Panc1 (cell line): ENCODE measurements around the gene ADRB1. TPM values are rescaled to one million over a fixed set of nuclear protein-coding genes. Genes with fewer than 3 reads are reported as not detected.

Experiments
- ATAC-seq: fragments of 200-7000 bp; cut with Tn5 transposase; 2 replicates; pipeline ENCODE4 v1.9.1; 2020; ENCODE audit warnings: mild to moderate bottlenecking, moderate library complexity
- BruUV-seq: library from RNA; stranded (reverse); fragments of 400-500 nt; replicated peaks from 2 replicates; lab custom pipeline; 2021; lab: Mats Ljungman, UMichigan
- CTCF ChIA-PET: fragments of 300-600 bp; sonication (Branson Sonifier 250); formaldehyde crosslinking; loops from one replicate; lab custom pipeline; 2022; ENCODE audit warnings: antibody characterized with exemption; lab: Charles Lee
- POLR2A ChIA-PET: fragments of 300-600 bp; sonication (Branson Sonifier 250); formaldehyde crosslinking; loops from one replicate; lab custom pipeline; 2022; ENCODE audit warnings: antibody characterized with exemption; lab: Charles Lee
- DNase-seq: peaks from one replicate; pipeline ENCODE4 v3.0.0-alpha.2; 2010; ENCODE audit warnings: low read depth, low spot score
- H3K27ac ChIP-seq: 2 replicates; pipeline ENCODE4 v1.5.1; 2011; ENCODE audit warnings: mild to moderate bottlenecking, low read length, inconsistent platforms
- H3K27me3 ChIP-seq: fragments of 200-500 bp; sonication (Bioruptor generic); 2 replicates; pipeline ENCODE4 v1.6.0; 2014; ENCODE audit warnings: low read length, inconsistent platforms; ENCODE audit not compliant: control insufficient read depth, insufficient read depth
- H3K36me3 ChIP-seq: fragments of 200-500 bp; sonication (Bioruptor generic); 2 replicates; pipeline ENCODE4 v1.5.1; 2014; ENCODE audit warnings: inconsistent platforms, mild to moderate bottlenecking, low read length, moderate library complexity; ENCODE audit not compliant: control insufficient read depth, insufficient read depth
- H3K4me1 ChIP-seq: 2 replicates; pipeline ENCODE4 v1.5.1; 2011; ENCODE audit warnings: inconsistent platforms, mild to moderate bottlenecking, low read length, moderate library complexity; ENCODE audit not compliant: control insufficient read depth, insufficient read depth
- H3K4me3 ChIP-seq, 2 experiments: 2 replicates each; pipeline ENCODE4 v1.5.1; 2011 to 2012; ENCODE audit warnings: low read depth in 2 of 2, low read length in 2 of 2, mild to moderate bottlenecking in 2 of 2, inconsistent platforms in 1 of 2, moderate library complexity in 1 of 2
- H3K9me3 ChIP-seq: fragments of 200-500 bp; sonication (Bioruptor generic); 2 replicates; pipeline ENCODE4 v1.5.1; 2014; ENCODE audit warnings: low read depth, mild to moderate bottlenecking, inconsistent platforms, low read length, moderate library complexity; ENCODE audit not compliant: control insufficient read depth, insufficient read depth
- POLR2AphosphoS5 ChIP-seq: IDR thresholded peaks from 2 replicates; pipeline ENCODE4 v1.6.1; 2012; ENCODE audit warnings: mild to moderate bottlenecking, low read depth, low read length, moderate library complexity
- SIN3A ChIP-seq: IDR thresholded peaks from 2 replicates; pipeline ENCODE4 v1.6.1; 2012; ENCODE audit warnings: low read depth, mild to moderate bottlenecking, low read length, moderate library complexity, borderline replicate concordance; ENCODE audit not compliant: insufficient read depth
- TCF7L2 ChIP-seq: IDR thresholded peaks from 2 replicates; pipeline ENCODE4 v1.6.1; 2011; ENCODE audit warnings: mild to moderate bottlenecking, low read depth, low read length, inconsistent platforms
- in situ Hi-C: cut with HindIII; loops from 2 replicates; pipeline ENCODE4 v1.10.0; 2016; ENCODE audit warnings: low sequenced_read_pairs, low pct_unique_long_range_greater_than_20kb
- intact Hi-C: fragments of 100-400 bp; cut with micrococcal nuclease; formaldehyde crosslinking; loops from one replicate; pipeline ENCODE4 v1.10.0; 2022; ENCODE audit not compliant: unreplicated experiment
- total RNA-seq: library from RNA; stranded (reverse); gene quantifications from one replicate; pipeline ENCODE4 v1.2.1, GENCODE V29; 2021; ENCODE audit not compliant: unreplicated experiment
- TF ChIP-seq, protein P1 (sequence below): fragments of 450-650 bp; IDR thresholded peaks from 2 replicates; pipeline ENCODE4 v1.5.1; 2017; ENCODE audit warnings: mild to moderate bottlenecking
- TF ChIP-seq, protein P2 (sequence below), 2 experiments: IDR thresholded peaks; 2 replicates each; pipeline ENCODE4 v1.6.1; 2011 to 2012; ENCODE audit warnings: low read depth in 2 of 2, control low read depth in 1 of 2, low read length in 1 of 2, mild to moderate bottlenecking in 1 of 2, moderate library complexity in 1 of 2; ENCODE audit not compliant: insufficient read depth in 1 of 2

Gene ADRB1
- total RNA-seq, 1 experiment from 2014 or later = 12.9 TPM

DNA sequence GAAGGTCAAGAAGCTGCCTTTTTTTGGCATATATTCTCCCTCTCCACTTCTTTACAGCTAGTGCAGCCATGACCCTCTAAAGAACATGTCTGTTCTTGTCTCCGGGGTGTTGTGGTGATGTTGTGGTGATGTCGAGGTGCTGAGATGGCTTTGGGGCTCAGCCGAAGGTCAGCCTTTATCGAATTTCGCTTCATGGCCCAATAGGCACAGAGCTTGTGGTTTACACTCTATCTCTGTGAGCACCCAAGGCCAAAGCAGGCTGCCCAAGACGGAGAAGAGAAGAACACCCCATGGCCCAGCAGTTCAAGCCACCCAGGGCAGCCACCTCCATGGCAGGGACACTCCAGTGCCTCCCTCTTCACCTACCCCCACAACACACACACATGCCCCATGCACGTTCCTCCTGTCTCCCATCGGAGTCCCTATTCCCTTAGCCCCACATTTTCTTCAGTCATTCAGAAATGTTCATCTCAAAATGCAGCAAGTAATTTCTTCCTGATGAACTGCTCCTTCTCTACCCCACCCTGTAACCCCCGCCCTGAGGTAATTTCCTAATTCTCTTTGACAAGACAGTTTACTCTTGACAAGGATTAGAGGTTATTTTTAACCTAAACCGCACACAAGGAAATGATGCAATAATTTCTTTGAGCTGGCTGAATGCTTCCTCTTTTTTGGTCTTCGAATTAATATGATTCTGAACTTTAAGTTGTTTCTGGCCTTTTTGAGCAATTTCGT is 18.6 kb upstream of the ADRB1 start:
- no TSS peak for BruUV-seq
- H3K9me3 ChIP-seq = no peaks in the 10 kb centered on the region
- intact Hi-C loops = no loop called here
- in situ Hi-C loops = no loop called here
- H3K4me3 ChIP-seq = no peak overlapping the region
- H3K27ac ChIP-seq = peak overlapping the region; percentile 91
- no peak for ATAC-seq
- peaks cover 27% of the 10 kb centered on the region for H3K4me1 ChIP-seq
- CTCF ChIA-PET = no interaction called here
- H3K27me3 ChIP-seq = no peaks in the 10 kb centered on the region
- POLR2A ChIA-PET = interaction anchor here (0.6 kb wide), 1 partner anchor 12 kb away, joined by 3 read pairs; no protein-coding TSS in a partner anchor
- H3K36me3 ChIP-seq = no peaks in the 10 kb centered on the region
- DNase-seq = no peak
- TF ChIP-seq, protein P1, sequence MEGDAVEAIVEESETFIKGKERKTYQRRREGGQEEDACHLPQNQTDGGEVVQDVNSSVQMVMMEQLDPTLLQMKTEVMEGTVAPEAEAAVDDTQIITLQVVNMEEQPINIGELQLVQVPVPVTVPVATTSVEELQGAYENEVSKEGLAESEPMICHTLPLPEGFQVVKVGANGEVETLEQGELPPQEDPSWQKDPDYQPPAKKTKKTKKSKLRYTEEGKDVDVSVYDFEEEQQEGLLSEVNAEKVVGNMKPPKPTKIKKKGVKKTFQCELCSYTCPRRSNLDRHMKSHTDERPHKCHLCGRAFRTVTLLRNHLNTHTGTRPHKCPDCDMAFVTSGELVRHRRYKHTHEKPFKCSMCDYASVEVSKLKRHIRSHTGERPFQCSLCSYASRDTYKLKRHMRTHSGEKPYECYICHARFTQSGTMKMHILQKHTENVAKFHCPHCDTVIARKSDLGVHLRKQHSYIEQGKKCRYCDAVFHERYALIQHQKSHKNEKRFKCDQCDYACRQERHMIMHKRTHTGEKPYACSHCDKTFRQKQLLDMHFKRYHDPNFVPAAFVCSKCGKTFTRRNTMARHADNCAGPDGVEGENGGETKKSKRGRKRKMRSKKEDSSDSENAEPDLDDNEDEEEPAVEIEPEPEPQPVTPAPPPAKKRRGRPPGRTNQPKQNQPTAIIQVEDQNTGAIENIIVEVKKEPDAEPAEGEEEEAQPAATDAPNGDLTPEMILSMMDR = no peak
- TF ChIP-seq POLR2AphosphoS5 (no peak), TCF7L2 (no peak), SIN3A (no peak)

- no peaks in the 10 kb centered on the region for H3K36me3 ChIP-seq
- H3K27ac ChIP-seq = peak overlapping the region; percentile 91
- in situ Hi-C loops (no loop called here), intact Hi-C loops (no loop called here)
- H3K4me1 ChIP-seq = peaks cover 27% of the 10 kb centered on the region
- ChIA-PET CTCF (interaction anchor here (0.6 kb wide), 1 partner anchor 207 kb away, joined by 3 read pairs; no protein-coding TSS in a partner anchor), POLR2A (interaction anchor here (0.6 kb wide), 1 partner anchor 13 kb away, joined by 3 read pairs; no protein-coding TSS in a partner anchor)
- BruUV-seq = no TSS peak
- DNase-seq (no peak), ATAC-seq (no peak)
- no peaks in the 10 kb centered on the region for H3K27me3 ChIP-seq
- no peaks in the 10 kb centered on the region for H3K9me3 ChIP-seq
- no peak overlapping the region for H3K4me3 ChIP-seq
- TF ChIP-seq, protein P2, sequence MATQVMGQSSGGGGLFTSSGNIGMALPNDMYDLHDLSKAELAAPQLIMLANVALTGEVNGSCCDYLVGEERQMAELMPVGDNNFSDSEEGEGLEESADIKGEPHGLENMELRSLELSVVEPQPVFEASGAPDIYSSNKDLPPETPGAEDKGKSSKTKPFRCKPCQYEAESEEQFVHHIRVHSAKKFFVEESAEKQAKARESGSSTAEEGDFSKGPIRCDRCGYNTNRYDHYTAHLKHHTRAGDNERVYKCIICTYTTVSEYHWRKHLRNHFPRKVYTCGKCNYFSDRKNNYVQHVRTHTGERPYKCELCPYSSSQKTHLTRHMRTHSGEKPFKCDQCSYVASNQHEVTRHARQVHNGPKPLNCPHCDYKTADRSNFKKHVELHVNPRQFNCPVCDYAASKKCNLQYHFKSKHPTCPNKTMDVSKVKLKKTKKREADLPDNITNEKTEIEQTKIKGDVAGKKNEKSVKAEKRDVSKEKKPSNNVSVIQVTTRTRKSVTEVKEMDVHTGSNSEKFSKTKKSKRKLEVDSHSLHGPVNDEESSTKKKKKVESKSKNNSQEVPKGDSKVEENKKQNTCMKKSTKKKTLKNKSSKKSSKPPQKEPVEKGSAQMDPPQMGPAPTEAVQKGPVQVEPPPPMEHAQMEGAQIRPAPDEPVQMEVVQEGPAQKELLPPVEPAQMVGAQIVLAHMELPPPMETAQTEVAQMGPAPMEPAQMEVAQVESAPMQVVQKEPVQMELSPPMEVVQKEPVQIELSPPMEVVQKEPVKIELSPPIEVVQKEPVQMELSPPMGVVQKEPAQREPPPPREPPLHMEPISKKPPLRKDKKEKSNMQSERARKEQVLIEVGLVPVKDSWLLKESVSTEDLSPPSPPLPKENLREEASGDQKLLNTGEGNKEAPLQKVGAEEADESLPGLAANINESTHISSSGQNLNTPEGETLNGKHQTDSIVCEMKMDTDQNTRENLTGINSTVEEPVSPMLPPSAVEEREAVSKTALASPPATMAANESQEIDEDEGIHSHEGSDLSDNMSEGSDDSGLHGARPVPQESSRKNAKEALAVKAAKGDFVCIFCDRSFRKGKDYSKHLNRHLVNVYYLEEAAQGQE (IDR thresholded peaks at IDR 0.05; ENCODE audit: insufficient read depth in 1 of 2, low read depth in 2 of 2, low read length in 1 of 2) = no peak
- TF ChIP-seq POLR2AphosphoS5 = no peak
- no peak for TF ChIP-seq TCF7L2
- TF ChIP-seq SIN3A = no peak
- TF ChIP-seq, protein P1 = no peak
Observed at GRCh38 chr10:114025611-114026130, 18.0 kb upstream of the ADRB1 start.
